Progenitor cell of endocrine pancreas (in vitro differentiated cells): ENCODE data around the gene RILPL1. TPM values are rescaled to one million over a fixed set of nuclear protein-coding genes. Genes with fewer than 3 reads are reported as not detected.

ENCODE experiments used
- DNase-seq: peaks from one replicate; pipeline ENCODE4 v3.0.0; 2021; ENCODE audit warnings: low spot score; ENCODE audit not compliant: unreplicated experiment
- H3K27ac Mint-ChIP-seq: 2 replicates; pipeline ENCODE4 v1.8.0; 2021; ENCODE audit warnings: mild to moderate bottlenecking, moderate library complexity, mixed read lengths
- H3K27me3 Mint-ChIP-seq: 2 replicates; pipeline ENCODE4 v1.8.0; 2021; ENCODE audit warnings: mixed read lengths
- H3K36me3 Mint-ChIP-seq: 2 replicates; pipeline ENCODE4 v1.8.0; 2022; ENCODE audit warnings: mixed read lengths; ENCODE audit not compliant: insufficient read depth
- H3K4me1 Mint-ChIP-seq: 2 replicates; pipeline ENCODE4 v1.8.0; 2021; ENCODE audit warnings: low read depth, mixed read lengths
- H3K4me3 Mint-ChIP-seq: 2 replicates; pipeline ENCODE4 v1.8.0; 2021; ENCODE audit warnings: low read depth, mild to moderate bottlenecking, moderate library complexity, mixed read lengths
- H3K9me3 Mint-ChIP-seq: 2 replicates; pipeline ENCODE4 v1.8.0; 2021; ENCODE audit warnings: low read depth, mixed read lengths
- total RNA-seq: library from RNA; stranded (reverse); gene quantifications from 2 replicates; pipeline ENCODE4 v1.2.1, GENCODE V29; 2021
- TF ChIP-seq, protein P1 (sequence below): fragments of 200-600 bp; sonication (generic); IDR thresholded peaks from one replicate; pipeline ENCODE4 v1.5.0; 2021; ENCODE audit warnings: antibody characterized with exemption, mild to moderate bottlenecking; ENCODE audit not compliant: unreplicated experiment

Gene RILPL1
- total RNA-seq, 1 donor from 2014 or later: 26.2 TPM

DNA sequence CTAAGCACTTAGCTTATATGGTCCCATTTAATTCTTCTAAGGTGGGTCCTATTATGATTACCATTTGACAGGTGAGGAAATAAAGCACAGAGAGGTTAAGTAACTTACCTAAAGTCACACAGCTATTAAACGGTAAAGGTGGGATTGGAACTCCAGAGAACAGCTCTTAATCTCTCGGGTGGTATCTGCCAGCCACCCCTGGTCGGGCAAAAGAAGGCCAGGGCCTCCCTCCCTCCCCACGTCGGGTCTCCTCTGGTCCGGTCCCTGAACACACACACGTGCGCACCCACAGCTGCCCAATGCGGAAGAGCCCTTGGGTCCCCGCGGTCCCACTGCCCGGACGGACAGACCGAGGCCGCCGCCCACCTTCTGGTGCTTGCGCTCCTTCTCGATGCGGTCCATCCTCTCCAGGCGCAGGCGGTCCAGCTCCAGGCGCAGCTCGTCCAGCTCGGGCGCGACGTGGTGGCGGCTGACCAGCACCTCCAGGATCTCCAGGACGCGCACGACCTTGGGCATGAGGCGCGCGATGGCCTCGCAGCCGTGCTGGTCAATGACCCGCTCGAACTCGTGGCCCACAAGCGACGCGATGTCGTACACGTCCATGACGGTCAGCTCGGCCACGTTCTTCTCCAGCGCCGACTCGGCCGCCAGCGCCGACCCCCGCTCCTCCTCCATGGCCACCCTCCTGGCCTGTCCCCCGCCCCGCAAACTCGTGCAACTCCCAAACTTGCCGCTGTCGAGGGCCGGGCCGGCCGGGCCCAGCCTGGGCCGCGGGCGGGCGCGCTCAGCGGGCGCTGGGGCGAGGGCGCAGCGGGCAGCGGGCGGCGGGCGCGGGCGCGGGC is 490 bp downstream of the RILPL1 start:
- H3K4me1 Mint-ChIP-seq: peaks cover 8% of the 10 kb centered on the region
- TF ChIP-seq, protein P1, sequence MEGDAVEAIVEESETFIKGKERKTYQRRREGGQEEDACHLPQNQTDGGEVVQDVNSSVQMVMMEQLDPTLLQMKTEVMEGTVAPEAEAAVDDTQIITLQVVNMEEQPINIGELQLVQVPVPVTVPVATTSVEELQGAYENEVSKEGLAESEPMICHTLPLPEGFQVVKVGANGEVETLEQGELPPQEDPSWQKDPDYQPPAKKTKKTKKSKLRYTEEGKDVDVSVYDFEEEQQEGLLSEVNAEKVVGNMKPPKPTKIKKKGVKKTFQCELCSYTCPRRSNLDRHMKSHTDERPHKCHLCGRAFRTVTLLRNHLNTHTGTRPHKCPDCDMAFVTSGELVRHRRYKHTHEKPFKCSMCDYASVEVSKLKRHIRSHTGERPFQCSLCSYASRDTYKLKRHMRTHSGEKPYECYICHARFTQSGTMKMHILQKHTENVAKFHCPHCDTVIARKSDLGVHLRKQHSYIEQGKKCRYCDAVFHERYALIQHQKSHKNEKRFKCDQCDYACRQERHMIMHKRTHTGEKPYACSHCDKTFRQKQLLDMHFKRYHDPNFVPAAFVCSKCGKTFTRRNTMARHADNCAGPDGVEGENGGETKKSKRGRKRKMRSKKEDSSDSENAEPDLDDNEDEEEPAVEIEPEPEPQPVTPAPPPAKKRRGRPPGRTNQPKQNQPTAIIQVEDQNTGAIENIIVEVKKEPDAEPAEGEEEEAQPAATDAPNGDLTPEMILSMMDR: no peak
- H3K9me3 Mint-ChIP-seq: no peaks in the 10 kb centered on the region
- peak; percentile 34 for DNase-seq
- peaks cover 10% of the 10 kb centered on the region for H3K36me3 Mint-ChIP-seq
- H3K27ac Mint-ChIP-seq: peak overlapping the region; percentile 92
- peak overlapping the region; percentile 86 for H3K4me3 Mint-ChIP-seq
- H3K27me3 Mint-ChIP-seq: no peaks in the 10 kb centered on the region

DNA sequence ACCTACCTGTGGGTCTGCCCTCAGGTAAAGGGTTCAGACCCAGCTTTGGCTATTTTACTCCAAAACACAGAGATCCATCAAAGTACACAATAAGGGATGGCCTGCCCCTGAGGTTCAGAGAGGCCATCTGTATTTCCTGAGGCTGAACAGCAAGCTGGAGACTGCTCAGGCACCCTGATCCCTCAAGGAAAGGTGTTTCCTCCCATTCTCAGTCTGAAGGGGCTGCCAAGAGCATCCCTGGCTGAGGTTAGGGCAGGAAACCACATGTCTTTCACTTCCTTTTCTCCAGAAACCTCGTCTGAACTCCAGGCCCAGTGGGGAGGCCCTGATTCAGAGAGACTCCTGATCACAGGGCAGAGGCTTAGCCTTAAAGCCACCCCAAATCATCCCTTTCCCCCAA is 1.5 kb downstream of the RILPL1 start:
- H3K36me3 Mint-ChIP-seq: peaks cover 12% of the 10 kb centered on the region
- H3K9me3 Mint-ChIP-seq: no peaks in the 10 kb centered on the region
- no peak overlapping the region for H3K27ac Mint-ChIP-seq
- H3K4me1 Mint-ChIP-seq: peaks cover 8% of the 10 kb centered on the region
- H3K27me3 Mint-ChIP-seq: no peaks in the 10 kb centered on the region
- DNase-seq: no peak
- peak overlapping the region; percentile 86 for H3K4me3 Mint-ChIP-seq
- TF ChIP-seq, protein P1: no peak

DNA sequence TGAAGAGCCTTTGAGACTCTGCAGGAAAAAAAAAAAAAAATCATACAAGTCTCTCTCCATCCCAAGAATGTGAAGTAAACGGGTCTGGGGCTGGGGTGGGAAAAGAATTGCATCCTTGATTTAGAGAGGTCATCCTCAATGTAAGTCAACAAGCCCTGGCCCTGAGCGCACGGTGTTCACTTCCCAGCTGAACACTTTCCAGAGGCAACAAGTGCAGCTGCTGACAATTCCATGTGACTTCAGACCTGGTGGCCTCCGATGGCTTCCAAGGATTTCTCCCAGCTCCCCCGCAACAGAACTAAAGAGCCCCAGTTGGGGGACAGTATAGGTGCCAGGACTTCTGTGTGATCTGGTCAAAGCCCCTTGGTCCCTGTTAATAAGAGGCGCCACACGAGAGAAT is 2.4 kb downstream of the RILPL1 start:
- no peak for DNase-seq
- Mint-ChIP-seq H3K4me1 (peaks cover 8% of the 10 kb centered on the region), H3K9me3 (no peaks in the 10 kb centered on the region), H3K27ac (no peak overlapping the region), H3K27me3 (no peaks in the 10 kb centered on the region), H3K36me3 (peaks cover 12% of the 10 kb centered on the region), H3K4me3 (no peak overlapping the region)
- TF ChIP-seq, protein P1: no peak

DNA sequence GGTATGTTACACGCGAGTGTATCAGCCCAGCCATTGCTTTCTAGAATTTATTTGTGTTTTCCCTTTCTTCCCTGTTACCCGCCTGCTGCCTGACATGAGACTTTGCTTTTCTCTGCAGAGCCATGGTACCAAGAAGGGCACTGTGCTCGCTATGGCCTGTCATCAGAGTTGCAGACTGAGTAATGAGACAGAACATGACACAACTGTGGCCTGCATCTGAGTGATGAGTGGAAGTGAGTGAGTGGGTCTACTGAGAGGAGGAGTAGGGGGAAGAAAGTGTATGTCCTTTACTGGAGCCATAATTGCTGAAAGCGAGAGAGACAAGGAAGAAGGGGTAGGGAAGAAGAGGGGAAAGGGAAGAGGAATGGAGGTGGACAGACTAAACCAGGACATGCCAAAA is 2.9 kb downstream of the RILPL1 start:
- no peaks in the 10 kb centered on the region for H3K27me3 Mint-ChIP-seq
- no peak for DNase-seq
- peaks cover 12% of the 10 kb centered on the region for H3K36me3 Mint-ChIP-seq
- H3K4me3 Mint-ChIP-seq: peak overlapping the region; percentile 35
- TF ChIP-seq, protein P1: no peak
- H3K27ac Mint-ChIP-seq: no peak overlapping the region
- H3K9me3 Mint-ChIP-seq: no peaks in the 10 kb centered on the region
- H3K4me1 Mint-ChIP-seq: peaks cover 8% of the 10 kb centered on the region

DNA sequence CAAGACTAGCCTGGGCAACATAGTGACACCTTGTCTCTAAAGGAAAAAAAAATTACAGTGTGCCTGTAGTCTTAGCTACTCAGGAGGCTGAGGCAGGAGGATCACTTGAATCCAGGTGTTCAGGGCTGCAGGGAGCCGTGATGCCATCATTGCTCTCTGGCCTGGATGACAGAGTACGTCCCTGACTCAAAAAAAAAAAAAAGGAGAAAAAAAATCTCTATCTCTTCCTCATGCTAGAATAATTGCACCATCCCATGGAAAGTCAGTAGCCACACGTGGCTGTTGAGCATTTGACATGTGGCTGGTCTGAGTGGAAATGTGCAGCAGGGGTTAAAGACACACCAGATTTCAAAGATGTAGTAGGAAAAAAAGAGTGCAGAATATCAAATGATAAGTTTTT is 3.8 kb downstream of the RILPL1 start:
- Mint-ChIP-seq H3K27me3 (no peaks in the 10 kb centered on the region), H3K4me3 (no peak overlapping the region), H3K27ac (no peak overlapping the region), H3K9me3 (no peaks in the 10 kb centered on the region), H3K36me3 (peaks cover 13% of the 10 kb centered on the region), H3K4me1 (peaks cover 8% of the 10 kb centered on the region)
- no peak for DNase-seq
- TF ChIP-seq, protein P1: no peak
